ENCODE results near the gene CD226.

Gene CD226

GRCh38 chr18:69957747-69958146 is 10.1 kb upstream of the CD226 start:
- Histone ChIP-seq H3K9ac (ENCODE audit: low read length) (peak overlapping the region; percentile 65; the same call in 1 of the 2 replicates), H4K20me1 (ENCODE audit: insufficient read depth, low read length) (no peaks in the 10 kb centered on the region), H2AFZ (ENCODE audit: low read depth, low read length) (no peak overlapping the region), H3K27ac (ENCODE audit: low read length) (peak overlapping the region; percentile 85), H3K4me1 (ENCODE audit: low read length) (peaks cover 58% of the 10 kb centered on the region), H3K79me2 (ENCODE audit: low read length) (no peaks in the 10 kb centered on the region), H3K9me3 (ENCODE audit: insufficient read depth, low read length) (peaks cover 4% of the 10 kb centered on the region; the same call in 1 of the 2 replicates), H3K36me3 (replicated peaks; ENCODE audit: low read depth, low read length) (peaks cover 15% of the 10 kb centered on the region), H3K4me2 (ENCODE audit: low read length) (peak overlapping the region; percentile 76), H3K4me3 (ENCODE audit: low read length) (no peak overlapping the region), H3K27me3 (ENCODE audit: low read depth, low read length) (no peaks in the 10 kb centered on the region)
- TF ChIP-seq EZH2phosphoT487 (IDR thresholded peaks at IDR 0.05; ENCODE audit: low read depth): no peak
- TF ChIP-seq, protein P1, sequence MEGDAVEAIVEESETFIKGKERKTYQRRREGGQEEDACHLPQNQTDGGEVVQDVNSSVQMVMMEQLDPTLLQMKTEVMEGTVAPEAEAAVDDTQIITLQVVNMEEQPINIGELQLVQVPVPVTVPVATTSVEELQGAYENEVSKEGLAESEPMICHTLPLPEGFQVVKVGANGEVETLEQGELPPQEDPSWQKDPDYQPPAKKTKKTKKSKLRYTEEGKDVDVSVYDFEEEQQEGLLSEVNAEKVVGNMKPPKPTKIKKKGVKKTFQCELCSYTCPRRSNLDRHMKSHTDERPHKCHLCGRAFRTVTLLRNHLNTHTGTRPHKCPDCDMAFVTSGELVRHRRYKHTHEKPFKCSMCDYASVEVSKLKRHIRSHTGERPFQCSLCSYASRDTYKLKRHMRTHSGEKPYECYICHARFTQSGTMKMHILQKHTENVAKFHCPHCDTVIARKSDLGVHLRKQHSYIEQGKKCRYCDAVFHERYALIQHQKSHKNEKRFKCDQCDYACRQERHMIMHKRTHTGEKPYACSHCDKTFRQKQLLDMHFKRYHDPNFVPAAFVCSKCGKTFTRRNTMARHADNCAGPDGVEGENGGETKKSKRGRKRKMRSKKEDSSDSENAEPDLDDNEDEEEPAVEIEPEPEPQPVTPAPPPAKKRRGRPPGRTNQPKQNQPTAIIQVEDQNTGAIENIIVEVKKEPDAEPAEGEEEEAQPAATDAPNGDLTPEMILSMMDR (IDR thresholded peaks at IDR 0.05; ENCODE audit: low read depth, low read length): no peak

- H3K4me2 ChIP-seq (ENCODE audit: low read length): peak overlapping the region; percentile 76
- no peak for TF ChIP-seq EZH2phosphoT487 (IDR thresholded peaks at IDR 0.05; ENCODE audit: low read depth)
- TF ChIP-seq, protein P1 (IDR thresholded peaks at IDR 0.05; ENCODE audit: low read depth, low read length): no peak
- H3K27ac ChIP-seq (ENCODE audit: low read length): peak overlapping the region; percentile 85
Measured at GRCh38 chr18:69956665-69957620, 9.3 kb upstream of the CD226 start.

GRCh38 chr18:69956057-69956456 is 8.4 kb upstream of the CD226 start:
- H3K36me3 ChIP-seq (replicated peaks; ENCODE audit: low read depth, low read length): peaks cover 31% of the 10 kb centered on the region
- H2AFZ ChIP-seq (ENCODE audit: low read depth, low read length): no peak overlapping the region
- H3K27ac ChIP-seq (ENCODE audit: low read length): peak overlapping the region; percentile 85
- no peaks in the 10 kb centered on the region for H3K79me2 ChIP-seq (ENCODE audit: low read length)
- H3K4me3 ChIP-seq (ENCODE audit: low read length): peak overlapping the region; percentile 67
- peaks cover 58% of the 10 kb centered on the region for H3K4me1 ChIP-seq (ENCODE audit: low read length)
- no peaks in the 10 kb centered on the region for H4K20me1 ChIP-seq (ENCODE audit: insufficient read depth, low read length)
- H3K9ac ChIP-seq (ENCODE audit: low read length): peak overlapping the region; percentile 58
- no peak for TF ChIP-seq EZH2phosphoT487 (IDR thresholded peaks at IDR 0.05; ENCODE audit: low read depth)
- TF ChIP-seq, protein P1 (IDR thresholded peaks at IDR 0.05; ENCODE audit: low read depth, low read length): no peak
- H3K4me2 ChIP-seq (ENCODE audit: low read length): peak overlapping the region; percentile 76
- H3K9me3 ChIP-seq (ENCODE audit: insufficient read depth, low read length): peaks cover 4% of the 10 kb centered on the region; the same call in 1 of the 2 replicates
- H3K27me3 ChIP-seq (ENCODE audit: low read depth, low read length): no peaks in the 10 kb centered on the region

More at GRCh38 chr18:69956665-69957620, 9.3 kb upstream of the CD226 start:
- no peaks in the 10 kb centered on the region for H3K79me2 ChIP-seq (ENCODE audit: low read length)
- peaks cover 4% of the 10 kb centered on the region; the same call in 1 of the 2 replicates for H3K9me3 ChIP-seq (ENCODE audit: insufficient read depth, low read length)
- H3K9ac ChIP-seq (ENCODE audit: low read length): peak overlapping the region; percentile 58
- peaks cover 58% of the 10 kb centered on the region for H3K4me1 ChIP-seq (ENCODE audit: low read length)
- H2AFZ ChIP-seq (ENCODE audit: low read depth, low read length): peak overlapping the region; percentile 1; the same call in 1 of the 2 replicates
- H3K36me3 ChIP-seq (replicated peaks; ENCODE audit: low read depth, low read length): peaks cover 23% of the 10 kb centered on the region
- no peaks in the 10 kb centered on the region for H3K27me3 ChIP-seq (ENCODE audit: low read depth, low read length)
- H3K4me3 ChIP-seq (ENCODE audit: low read length): peak overlapping the region; percentile 67
- no peaks in the 10 kb centered on the region for H4K20me1 ChIP-seq (ENCODE audit: insufficient read depth, low read length)

Data from OCI-LY3 (cell line).